HUDEP-2 (cell line): Measurements from ENCODE around the gene PLEKHG1.

Experiments
- DNase-seq, 76 experiments: peaks; one replicate each; lab custom pipeline; 2025; ENCODE audit not compliant: unreplicated experiment in 76 of 76; lab: John Stamatoyannopoulos, UW

The PLEKHG1 gene

DNA sequence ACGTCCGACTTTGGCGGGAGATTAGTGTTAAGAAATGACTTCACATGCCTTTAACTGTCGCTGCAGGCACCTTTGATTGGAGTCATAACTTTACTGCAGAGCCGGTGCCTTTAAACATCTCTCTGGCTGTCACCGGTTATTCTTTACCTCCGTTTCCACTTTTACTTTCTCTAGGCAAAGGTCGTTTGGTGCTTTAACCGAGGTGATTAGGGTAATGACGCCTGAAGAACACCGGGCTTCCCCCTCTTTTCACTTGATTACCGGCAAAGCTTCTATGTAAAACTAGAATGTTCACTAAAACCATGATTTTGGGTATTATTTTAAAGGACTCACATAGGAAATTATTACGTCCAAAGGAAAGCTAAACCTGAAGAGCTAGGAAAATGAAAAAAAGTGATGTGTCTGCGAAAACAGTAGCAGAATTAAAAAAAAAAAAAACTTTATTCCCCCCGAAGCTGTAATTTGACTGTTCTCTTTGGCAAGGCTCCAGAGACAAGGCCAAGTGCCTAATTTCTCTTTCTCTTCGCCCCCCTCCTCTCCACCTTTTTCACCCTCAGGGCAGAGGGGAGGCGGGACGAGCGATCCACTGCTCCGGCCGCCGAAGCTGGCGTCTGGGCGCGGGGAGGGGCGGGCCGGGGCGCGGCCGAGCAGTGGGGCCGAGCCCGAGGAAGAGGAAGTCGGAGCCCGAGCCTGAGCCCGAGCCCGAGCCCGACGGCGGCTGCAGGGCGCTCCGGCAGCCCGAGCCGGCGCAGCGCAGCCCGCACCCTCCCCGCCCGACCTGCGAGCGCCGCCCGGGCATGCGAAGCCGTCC is at the start of gene PLEKHG1:
TSS of gene PLEKHG1 (plus strand) at position 687 of the 811 bp plus-strand sequence. CDS start 133,797 bp downstream, outside the sequence.
- peak in 40 of 76 experiments; percentile 3 to 63 (median 28) for DNase-seq

DNA sequence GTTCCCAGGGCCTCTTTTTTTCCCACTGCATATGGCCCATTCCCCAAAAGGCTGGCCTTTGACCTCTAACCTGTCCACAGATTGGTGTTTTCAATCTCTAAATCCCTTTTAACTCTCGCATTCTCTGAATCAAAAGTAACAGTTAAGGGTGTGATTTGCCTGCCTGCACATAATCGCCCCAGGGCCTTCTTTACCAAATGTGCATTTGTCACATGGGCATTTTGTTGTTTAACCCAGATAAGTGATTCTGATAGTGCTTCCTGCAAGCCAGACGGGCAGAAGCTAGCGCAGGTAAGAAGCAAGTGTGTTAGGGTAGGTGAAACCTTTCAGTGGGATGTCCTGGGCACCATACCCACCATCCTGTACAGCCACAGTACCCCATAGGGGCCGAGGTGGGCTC is 49.4 kb upstream of the PLEKHG1 start:
- DNase-seq: no peak

DNA sequence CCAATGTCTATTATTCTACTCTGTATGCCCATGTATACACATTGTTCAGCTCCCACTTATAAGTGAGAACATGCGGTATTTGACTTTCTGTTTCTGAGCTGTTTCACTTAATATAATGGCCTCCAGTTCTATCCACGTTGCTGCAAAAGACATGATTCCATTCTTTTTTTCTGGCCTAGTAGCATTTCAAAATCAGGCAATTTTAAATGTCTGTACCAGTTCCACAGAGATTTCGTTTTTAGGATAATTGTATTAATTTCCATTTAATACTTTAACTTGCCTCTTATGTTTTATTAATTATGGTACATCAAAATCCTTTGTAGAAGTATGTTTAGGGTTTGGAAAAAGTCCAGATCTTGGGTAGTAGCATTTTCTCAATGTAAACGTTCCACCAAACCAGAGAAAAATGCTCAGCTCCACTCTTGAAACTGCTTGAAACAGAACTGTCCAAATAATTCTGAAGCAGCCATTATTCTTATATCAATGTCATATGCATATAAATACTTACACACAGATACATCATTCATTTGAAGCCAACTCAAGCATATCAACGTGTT is 42.6 kb upstream of the PLEKHG1 start:
- no peak for DNase-seq

DNA sequence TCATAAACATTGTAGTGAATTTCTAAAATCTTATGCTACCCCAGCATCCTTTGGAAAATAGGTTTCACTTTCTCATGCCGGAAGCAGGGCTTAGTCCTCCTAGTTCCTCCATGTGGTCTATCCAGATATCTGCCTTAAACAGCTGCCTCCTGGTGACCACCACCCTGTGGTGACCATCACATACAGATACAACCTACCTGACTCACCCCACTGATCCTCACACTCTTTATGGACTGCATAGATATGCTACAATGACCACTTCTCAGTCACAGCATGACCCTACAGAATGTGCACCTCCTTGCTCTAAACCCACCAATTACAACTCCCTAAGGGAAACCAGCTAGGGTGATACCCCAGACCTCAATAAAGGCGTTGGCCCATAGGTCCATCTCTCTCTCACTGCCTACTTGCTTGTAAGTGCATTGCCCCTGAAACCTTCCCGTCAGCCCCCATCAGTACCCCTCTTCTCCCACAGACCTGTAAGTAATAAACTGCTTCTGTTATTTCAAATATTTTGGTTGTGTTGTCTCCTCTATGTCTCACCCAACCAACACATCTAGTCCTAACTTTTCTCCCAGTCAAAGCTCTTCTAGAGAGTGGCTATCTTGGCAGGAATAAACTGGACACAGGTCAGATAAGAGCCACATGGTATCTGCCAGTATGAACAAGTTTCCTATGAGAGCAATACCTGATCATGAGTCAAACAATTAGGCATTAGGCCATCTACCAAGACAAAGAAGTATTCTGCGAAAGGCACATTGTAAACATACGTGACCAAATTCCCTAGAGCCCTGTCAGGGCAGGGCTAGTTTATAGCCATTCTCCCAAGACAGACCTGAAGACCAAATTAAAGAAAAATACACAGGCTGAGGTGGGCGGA is 39.4 kb upstream of the PLEKHG1 start:
- DNase-seq: no peak

DNA sequence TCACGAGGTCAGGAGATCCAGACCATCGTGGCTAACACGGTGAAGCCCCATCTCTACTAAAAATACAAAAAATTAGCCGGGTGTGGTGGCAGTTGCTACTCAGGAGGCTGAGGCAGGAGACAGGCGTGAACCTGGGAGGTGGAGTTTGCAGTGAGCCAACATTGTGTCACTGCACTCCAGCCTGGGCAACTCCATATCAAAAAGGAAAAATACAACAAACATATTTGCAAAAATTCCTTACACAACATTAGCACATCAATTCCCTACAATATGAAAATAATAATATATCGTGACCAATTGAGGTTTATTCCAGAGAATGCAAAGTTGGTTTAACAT is 38.8 kb upstream of the PLEKHG1 start:
- no peak for DNase-seq

DNA sequence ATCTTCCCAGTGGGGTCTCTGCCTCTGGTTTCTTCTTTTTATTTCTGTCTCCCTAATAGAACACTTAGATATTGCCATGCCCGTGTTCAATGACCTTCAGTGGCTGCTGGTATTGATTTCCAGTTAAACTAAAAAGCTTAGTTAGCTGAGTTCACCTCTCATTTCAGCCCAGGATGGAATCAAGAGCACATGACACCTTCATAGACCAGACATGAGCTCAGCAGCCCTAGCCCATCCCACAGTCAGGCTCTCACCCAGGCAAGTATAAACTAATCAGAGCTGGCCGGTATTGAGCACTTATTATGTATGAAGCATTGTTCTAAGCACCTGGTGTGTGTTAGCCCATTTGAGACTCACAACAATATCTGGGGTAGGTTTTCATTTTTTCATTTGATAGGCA is 33.7 kb upstream of the PLEKHG1 start:
- no peak for DNase-seq

DNA sequence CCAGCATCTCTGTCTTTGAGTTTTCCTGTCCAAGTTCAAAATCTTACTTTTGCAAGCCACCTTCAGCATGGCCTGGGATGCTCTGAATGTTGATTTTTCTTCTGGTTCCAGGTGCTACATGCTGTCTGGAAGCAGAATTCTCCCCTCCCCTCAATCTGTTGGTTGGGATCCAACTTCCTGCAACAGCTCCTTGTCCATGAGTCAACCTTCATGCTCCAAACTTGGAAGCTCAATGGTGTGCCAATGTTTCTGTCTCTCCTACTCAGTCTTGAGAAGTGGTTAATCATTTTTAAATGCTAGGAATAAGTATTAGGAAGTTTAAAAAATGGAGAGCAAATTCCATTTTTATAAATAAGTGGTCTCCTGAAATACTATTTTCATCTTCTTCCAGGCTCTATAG is 33.2 kb upstream of the PLEKHG1 start:
- no peak for DNase-seq

DNA sequence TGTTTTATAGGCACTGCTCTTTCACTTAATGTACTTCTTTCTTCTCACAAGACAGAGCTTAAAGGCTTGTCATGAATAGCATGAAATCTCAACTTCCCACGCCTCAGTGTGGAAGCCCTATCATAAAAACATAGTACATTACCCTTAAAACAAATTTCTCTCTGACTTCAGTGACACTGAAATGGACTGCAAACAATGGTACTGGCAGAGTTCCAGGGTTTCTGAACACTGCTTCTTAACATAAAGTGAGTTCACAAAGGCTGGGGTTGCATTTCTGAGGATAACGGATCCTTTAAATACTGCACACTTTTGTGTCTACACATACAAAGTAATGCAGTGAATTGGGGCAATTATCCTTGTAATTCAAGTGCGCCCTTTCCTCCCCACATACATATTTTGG is 32.3 kb upstream of the PLEKHG1 start:
- no peak for DNase-seq

DNA sequence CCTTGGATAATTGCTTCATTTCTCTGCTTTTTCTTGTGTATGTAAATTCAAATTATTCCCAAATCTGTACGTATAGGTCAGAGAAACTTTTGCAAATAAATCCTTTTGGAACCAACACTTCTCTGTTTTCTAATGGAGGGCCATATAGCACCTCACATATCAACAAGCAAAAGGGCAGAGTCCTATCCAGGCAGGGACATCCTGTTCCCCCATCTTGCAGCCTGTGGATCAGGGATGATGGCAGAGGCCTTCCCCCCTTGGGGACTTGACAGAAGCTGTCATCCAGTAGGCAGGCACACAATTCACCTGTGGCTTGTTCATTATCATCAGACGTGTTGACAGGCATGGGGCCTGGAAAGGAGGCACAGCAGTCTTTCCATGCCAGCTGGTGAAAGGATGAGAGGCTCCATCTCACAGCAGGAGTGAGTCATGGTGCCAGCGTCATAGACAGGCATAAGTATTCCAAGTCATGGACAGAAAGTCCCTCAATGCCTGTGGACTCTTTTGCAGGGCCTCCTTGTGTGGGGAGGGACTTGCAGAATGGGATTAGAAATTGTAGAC is 31.8 kb upstream of the PLEKHG1 start:
- DNase-seq: no peak

DNA sequence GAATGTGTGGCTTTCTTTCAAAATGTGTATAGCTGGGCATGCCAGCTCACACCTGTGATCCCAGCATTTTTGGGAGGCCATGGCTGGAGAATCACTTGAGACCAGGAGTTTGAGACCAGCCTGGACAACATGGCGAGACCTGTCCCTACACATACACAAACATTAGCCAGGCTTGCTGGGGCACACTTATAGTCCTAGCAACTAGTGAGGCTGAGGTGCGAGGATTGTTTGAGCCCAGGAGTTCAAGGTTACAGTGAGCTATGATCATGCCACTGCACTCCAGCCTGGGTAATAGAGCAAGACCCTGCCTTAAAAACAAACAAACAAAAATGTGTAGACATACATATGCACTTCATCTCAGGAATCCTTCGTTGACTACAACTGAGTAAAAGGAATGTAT is 31.1 kb upstream of the PLEKHG1 start:
- DNase-seq: no peak

DNA sequence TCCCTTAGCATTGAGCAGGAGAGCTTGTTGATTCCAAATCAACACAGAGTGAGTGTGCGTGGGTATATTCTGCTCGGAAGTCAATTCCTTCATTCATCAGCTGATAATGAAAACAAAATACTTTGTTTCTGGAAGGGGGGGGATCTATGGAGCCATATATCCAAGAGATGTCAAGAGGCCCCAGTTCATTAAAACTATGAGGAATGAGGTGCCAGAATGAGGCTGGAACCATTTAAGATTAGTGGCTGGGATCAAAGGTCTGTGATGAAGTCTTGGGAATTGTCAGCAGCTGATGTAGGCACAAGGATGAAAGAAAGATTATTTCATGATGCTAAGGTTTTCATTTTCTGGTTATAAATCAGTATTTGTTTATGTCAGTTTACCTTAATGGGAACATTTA is 30.5 kb upstream of the PLEKHG1 start:
- no peak for DNase-seq

DNA sequence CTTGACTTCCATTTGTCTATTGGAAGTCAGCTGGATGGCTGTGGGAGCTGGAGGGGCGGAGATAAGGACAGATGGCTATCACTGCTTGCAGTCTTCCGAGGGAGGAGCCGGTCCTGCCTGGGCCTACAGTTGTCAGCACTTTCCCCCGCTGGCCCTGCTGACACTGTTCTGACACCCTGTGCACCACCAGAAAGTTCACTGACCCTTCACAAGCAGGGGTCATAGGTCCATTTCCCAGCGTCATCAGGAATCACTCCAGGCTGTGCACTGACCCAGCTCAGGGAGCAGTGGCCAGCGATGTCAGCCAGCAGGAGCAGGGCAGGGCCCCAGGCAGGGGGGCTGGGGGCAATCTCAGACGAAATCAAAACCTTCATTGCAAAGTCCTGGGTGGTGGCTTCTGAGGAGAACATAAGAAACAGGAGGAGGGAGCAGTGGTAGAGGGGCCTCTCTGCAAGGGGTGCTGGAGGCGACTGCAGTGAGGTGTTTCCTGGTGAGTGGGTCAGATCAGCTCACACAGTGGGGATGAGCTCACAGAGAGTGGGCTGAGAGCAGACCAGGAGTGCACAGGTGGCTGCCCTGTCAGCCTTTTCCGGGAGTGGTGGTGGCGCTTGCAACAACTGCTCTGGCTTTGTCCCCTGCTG is 26.5 kb upstream of the PLEKHG1 start:
- DNase-seq: no peak

DNA sequence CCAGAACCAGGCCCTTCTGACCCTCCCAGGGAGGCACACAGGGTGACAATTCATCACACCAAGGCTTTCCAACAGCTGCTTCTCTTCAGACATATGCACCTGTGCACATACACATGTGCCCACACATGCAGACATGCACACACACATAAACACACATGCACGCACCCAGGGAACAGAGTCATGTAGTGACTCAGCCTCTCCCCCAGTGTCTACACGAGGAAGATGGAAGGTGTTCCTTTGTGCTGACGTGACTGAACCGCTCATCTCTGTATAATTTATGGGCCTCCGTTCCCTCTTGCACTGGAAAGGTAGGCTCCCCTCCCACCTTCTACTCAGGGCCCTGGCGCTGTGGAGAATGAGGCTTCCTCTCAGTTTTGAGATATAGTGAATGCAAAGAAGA is 23.8 kb upstream of the PLEKHG1 start:
- DNase-seq: no peak

DNA sequence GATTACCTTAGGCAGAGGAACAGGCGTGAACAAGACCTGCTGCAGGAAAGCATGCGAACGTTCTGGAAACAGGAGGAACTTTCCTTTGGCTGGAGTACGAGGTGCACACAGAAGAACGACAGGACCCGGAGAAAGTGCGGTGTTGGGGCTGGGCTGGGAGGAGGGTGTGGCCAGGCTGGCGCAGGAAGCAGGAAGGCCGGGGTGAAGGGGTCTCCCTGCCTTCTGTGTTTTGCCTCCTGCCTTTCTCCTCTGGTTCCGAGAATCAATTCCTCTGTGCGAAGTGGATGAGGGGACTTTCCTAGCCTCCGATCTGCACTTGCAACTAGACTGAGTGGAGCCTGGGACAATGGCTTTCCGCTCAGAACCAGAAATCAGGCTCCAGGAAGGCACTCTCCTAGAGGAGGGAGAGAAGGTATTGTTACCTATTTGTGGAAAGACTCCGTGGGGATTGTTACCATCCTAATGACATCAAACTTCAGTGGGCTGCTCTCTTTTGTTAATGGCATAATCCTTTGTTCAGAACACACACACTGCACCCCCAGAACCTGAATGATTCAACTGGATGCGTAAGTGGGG is 22.9 kb upstream of the PLEKHG1 start:
- DNase-seq: no peak

DNA sequence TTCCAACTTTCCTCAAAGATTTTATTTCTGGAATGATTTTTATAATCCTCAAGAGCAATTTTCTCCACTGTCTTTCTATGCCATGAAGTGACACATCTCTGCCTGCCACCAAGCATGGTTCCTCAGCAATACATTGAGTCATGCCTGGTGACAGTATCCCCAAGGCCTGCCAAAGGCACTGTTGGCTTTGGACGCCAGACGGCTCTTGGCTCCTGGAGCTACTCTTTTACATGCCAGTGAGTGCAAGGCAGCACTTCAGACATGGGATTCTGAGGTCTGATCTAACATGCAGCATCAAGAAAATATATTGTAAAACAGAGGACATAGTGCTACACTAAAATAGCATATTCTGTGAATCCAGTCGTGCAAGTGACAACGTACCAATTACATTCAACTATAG is 20.1 kb upstream of the PLEKHG1 start:
- DNase-seq: no peak

DNA sequence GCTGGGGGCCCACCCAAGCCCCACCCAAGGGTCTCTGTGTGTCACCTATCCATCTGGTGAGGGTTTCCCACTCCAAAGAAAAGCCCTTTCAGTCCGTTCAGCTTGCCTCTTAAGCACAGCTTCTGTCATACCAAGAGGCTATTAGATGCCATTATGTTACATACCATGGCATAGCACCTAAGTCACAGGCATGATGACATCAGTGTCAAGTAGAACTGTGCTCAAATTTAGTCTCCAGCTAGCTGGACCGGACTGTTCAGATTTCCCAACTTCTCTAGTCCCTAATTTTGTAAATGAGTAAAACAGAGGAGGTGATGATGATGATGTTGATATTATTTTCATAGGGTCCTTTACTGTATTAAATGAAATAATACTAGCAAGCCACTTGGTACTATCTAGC is 19.2 kb upstream of the PLEKHG1 start:
- no peak for DNase-seq

DNA sequence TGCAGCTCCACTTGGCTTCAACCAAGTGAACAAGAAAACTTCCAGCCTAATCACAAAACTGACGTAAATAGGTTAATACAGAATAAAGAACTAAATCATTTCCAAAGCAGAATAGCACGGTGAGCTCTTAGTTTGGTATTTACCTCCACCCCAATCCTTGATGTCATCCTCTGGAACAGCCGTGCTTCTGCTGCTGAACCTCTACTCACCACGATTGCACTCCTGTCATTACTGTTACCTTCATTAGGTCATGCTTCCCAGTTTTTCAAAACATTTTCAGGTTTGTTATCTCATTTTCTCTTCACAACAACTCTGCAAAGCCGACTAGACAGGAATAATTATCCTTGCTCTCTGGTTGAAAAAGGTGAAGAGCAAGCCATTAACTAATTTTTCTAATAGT is 15.6 kb upstream of the PLEKHG1 start:
- DNase-seq: no peak

DNA sequence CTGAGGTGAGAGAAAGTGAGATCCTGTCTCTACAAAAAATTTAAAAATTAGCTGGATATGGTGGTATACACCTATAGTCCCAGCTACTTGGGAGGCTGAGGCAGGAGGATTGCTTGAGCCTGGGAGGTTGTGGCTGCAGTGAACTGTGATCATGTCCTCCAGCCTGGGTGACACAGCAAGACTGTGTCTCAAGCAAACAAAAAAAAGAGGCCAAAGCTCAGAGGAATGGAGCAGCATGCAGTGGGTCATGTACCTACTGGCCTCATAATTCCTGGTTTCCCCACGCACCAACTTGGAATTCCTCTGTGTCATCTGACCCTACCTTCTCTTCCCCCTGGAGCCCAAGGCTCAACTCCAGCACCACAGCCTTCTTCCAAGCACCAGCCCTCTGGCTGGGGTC is 15.1 kb upstream of the PLEKHG1 start:
- no peak for DNase-seq

DNA sequence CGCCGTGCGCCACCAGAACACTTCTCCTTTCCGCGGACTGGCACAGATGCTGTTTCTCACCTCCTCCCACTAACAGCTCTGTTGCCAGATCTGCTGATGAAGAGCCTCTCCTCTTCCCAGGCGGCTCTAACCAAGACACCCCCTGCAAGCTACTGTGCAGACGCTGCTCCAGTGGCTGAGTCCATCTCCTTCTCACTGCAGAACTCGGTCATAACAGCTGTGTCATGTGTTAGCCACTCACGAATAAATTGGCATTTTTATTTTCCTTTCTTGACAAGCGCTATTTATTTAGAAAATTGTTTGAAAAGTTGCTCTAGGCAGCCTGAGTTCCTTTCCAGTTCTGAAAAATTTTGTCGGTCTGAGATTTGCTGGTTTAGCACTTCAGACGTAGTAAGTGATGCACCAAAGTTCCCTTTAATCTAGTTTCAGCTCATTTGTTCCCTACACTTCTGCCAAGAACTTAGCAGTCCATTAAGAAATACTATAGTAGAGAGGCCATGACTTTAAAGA is 12.8 kb upstream of the PLEKHG1 start:
- no peak for DNase-seq

DNA sequence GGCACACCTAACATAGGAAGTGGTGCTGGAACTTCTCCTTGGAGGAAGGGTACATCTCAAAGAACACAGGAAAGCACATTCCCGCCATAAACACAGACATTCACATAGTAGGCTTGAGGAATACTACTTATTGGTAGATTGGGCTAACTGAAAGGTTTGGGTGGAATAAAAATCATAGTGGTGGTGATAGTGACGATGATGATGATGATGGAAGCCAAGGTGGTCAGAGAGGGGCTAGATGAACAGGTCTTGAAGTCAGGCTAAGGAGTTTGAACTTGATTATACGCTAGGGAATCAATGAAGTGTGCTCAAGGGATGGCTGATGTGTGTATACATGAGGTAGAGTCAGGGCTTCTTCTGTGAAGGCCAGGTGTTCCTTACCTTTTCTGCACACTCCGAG is 12.0 kb upstream of the PLEKHG1 start:
- DNase-seq: no peak
